CD4-positive, alpha-beta T cell treated with Interleukin-6 at 100 ng/mL for 8 hours (primary cell): ENCODE data around the gene S100A2.

Experiments used
- DNase-seq: peaks from one replicate; pipeline ENCODE4 v3.0.0-alpha.2; 2020; ENCODE audit warnings: mixed read lengths, low spot score

S100A2 gene

GRCh38 chr1:153565529-153566374 is at the start of gene S100A2:
S100A2 (minus strand) TSS chr1:153565844; CDS start chr1:153563877, 1,967 bp downstream.
- DNase-seq, result peak; percentile 40

- DNase-seq, result no peak
These were observed 49.8 kb upstream of the S100A2 start for GRCh38 chr1:153615406-153615805.

- DNase-seq, result no peak
These were observed 49.3 kb upstream of the S100A2 start for GRCh38 chr1:153614906-153615305.

GRCh38 chr1:153614189-153614900 is 48.7 kb upstream of the S100A2 start:
- no peak for DNase-seq

GRCh38 chr1:153613406-153613805 is 47.8 kb upstream of the S100A2 start:
- no peak for DNase-seq

- DNase-seq, result no peak
These were observed 47.2 kb upstream of the S100A2 start, which contains the start of gene S100A16 for GRCh38 chr1:153612755-153613331. S100A16 (minus strand) TSS chr1:153613137; CDS start chr1:153608151, 4,986 bp downstream.

GRCh38 chr1:153612111-153612754 is 46.6 kb upstream of the S100A2 start:
- DNase-seq, result no peak

- DNase-seq, result no peak
These were observed 45.7 kb upstream of the S100A2 start for GRCh38 chr1:153611356-153611755.

GRCh38 chr1:153610811-153611301 is 45.2 kb upstream of the S100A2 start:
- DNase-seq, result no peak

GRCh38 chr1:153610334-153610733 is 44.7 kb upstream of the S100A2 start:
- DNase-seq, result no peak

GRCh38 chr1:153609585-153609907 is 43.9 kb upstream of the S100A2 start:
- DNase-seq, result no peak

GRCh38 chr1:153608742-153609584 is 43.3 kb upstream of the S100A2 start:
- DNase-seq, result no peak

- DNase-seq, result no peak
These were observed 42.5 kb upstream of the S100A2 start for GRCh38 chr1:153608089-153608682.

- DNase-seq, result no peak
These were observed 41.7 kb upstream of the S100A2 start for GRCh38 chr1:153607381-153607780.

- no peak for DNase-seq
These were observed 40.5 kb upstream of the S100A2 start for GRCh38 chr1:153606194-153606593.

GRCh38 chr1:153602749-153603148 is 37.1 kb upstream of the S100A2 start:
- DNase-seq, result no peak

- DNase-seq, result no peak
These were observed 34.2 kb upstream of the S100A2 start for GRCh38 chr1:153599847-153600246.

- DNase-seq, result peak; percentile 7
These were observed 32.9 kb upstream of the S100A2 start for GRCh38 chr1:153598309-153599172.

GRCh38 chr1:153597206-153597605 is 31.6 kb upstream of the S100A2 start:
- DNase-seq, result no peak

GRCh38 chr1:153592748-153593147 is 27.1 kb upstream of the S100A2 start:
- no peak for DNase-seq
